ENCODE results near the gene PTPRU.

The PTPRU gene

DNA sequence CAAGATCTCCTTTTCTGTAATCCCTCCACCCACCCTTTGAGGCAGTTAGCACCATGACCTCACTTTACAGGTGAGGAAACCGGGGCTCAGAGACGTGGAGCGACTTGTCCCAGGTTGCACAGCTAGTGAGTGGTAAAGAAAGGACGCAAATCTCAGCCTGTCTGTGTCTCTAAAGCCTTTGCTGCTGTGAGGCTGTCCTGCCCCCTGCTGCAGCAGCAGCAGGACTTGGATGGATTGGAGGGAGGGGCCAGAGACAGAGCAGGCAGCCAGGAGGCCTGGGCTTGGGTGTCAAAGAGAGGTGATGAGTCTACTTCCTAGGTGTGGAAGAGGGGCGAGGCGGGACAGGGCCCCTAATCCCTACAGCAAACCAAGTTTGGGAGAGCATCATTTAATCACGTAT lies 69.6 kb downstream of the PTPRU start:
- CTCF ChIA-PET = no interaction called here
- POLR2A ChIA-PET = no interaction called here
- no peak for DNase-seq (ENCODE audit: extremely low spot score)

DNA sequence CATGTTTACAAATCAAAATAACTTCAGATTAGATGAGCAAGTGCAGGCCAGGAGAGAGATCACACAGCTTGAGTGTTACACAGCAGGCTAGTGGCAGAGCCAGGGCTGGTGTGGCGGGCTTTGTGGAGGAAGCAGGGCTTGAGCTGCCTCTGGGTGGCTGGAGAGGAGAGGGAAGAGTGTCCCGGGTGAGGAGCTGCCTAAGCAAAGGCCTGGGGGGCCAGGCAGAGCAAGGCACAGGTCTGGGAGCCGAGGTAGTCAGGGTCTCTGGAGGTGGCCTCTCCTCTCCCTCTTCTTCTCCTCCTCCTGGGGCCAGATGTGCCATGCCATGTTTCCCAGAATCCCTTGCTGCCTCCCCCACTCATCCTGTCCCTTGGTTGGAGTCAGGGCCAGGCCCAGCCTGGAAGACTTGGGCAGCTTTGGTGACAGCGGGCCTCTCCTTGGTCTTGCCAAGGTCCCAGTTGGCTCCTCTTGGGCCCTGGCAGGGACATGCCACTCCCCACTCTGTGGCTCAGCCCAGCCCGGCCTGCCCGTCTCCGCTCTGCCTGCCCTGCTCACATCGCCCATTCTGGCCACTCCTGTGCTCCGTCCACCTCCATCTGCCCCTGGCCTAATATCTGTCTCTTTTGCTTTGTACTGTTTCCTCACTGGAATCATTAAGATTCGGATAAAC lies 70.3 kb downstream of the PTPRU start:
- TF ChIP-seq FOXK2 (IDR thresholded peaks at IDR 0.05) = no peak
- TF ChIP-seq NFRKB (IDR thresholded peaks at IDR 0.05) = no peak
- no peak for TF ChIP-seq FOXM1 (IDR thresholded peaks at IDR 0.05; ENCODE audit: borderline replicate concordance)
- TF ChIP-seq LEF1 (IDR thresholded peaks at IDR 0.05; ENCODE audit: borderline replicate concordance) = no peak
- TF ChIP-seq ZNF384 (IDR thresholded peaks at IDR 0.05) = no peak
- no peak for TF ChIP-seq ELF4 (IDR thresholded peaks at IDR 0.05)
- TF ChIP-seq, protein P1, sequence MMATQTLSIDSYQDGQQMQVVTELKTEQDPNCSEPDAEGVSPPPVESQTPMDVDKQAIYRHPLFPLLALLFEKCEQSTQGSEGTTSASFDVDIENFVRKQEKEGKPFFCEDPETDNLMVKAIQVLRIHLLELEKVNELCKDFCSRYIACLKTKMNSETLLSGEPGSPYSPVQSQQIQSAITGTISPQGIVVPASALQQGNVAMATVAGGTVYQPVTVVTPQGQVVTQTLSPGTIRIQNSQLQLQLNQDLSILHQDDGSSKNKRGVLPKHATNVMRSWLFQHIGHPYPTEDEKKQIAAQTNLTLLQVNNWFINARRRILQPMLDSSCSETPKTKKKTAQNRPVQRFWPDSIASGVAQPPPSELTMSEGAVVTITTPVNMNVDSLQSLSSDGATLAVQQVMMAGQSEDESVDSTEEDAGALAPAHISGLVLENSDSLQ (IDR thresholded peaks at IDR 0.05) = no peak
- TF ChIP-seq TARDBP (IDR thresholded peaks at IDR 0.05) = no peak
- no peak for TF ChIP-seq FOXA1 (IDR thresholded peaks at IDR 0.05)
- TF ChIP-seq SUZ12 (IDR thresholded peaks at IDR 0.05) = no peak
- no peak for TF ChIP-seq SP1 (IDR thresholded peaks at IDR 0.05)
- TF ChIP-seq L3MBTL2 (conservative IDR thresholded peaks at IDR 0.05) = no peak
- TF ChIP-seq ARNT (IDR thresholded peaks at IDR 0.05) = no peak
- CTCF ChIA-PET = no interaction called here
- no peak for DNase-seq (ENCODE audit: extremely low spot score)
- POLR2A ChIA-PET = no interaction called here

More for the DNA sequence above, 69.6 kb downstream of the PTPRU start:
- TF ChIP-seq SP1 (IDR thresholded peaks at IDR 0.05) (no peak), TARDBP (IDR thresholded peaks at IDR 0.05) (no peak), ELF4 (IDR thresholded peaks at IDR 0.05) (no peak)

DNA sequence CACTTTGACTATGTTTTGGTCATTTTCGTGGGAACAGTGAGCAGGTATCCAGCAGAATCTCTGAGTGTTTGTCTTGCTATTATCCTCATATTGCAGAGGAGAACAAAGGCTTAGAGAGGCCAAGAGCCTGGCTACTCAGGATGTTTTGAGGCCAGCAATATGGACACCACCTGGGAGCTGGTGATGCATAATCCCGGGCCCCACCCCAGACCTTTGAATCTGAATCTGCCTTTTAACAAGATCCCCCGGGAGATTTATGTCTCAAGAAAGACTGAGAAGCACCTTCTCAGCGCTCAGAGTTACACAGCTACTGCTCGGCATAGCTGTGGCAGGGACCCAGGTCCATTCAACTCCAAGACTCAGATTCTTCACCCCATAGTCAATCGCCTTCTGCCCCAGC lies 72.8 kb downstream of the PTPRU start:
- CTCF ChIA-PET = no interaction called here
- no peak for DNase-seq (ENCODE audit: extremely low spot score)
- POLR2A ChIA-PET = no interaction called here
- TF ChIP-seq FOXK2 (IDR thresholded peaks at IDR 0.05) (no peak), FOXA1 (IDR thresholded peaks at IDR 0.05) (no peak), LEF1 (IDR thresholded peaks at IDR 0.05; ENCODE audit: borderline replicate concordance) (no peak), TARDBP (IDR thresholded peaks at IDR 0.05) (no peak), SP1 (IDR thresholded peaks at IDR 0.05) (no peak), ELF4 (IDR thresholded peaks at IDR 0.05) (no peak), BHLHE40 (IDR thresholded peaks at IDR 0.05; ENCODE audit: borderline replicate concordance) (no peak), NFRKB (IDR thresholded peaks at IDR 0.05) (no peak)
- TF ChIP-seq, protein P1 (IDR thresholded peaks at IDR 0.05) = no peak

DNA sequence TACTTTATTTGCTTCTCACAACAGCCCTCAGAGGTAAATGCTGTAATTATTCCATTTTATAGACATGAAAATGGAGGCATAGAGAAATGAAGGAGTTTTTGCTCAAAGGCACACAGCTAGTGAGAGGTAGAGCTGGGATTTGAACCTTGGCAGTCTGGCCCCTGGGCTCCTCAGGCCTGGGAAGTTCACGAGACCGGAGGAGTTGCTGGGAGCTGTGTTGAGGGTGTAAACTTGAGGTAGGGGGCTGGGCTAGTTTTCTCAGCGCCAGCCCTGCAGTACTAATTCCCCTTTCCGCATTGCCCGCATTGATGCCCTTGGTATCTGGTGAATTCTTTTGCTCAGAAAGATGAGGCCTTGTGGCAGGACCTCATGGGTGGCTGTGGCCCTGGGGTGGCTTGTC lies 73.3 kb downstream of the PTPRU start:
- no peak for DNase-seq (ENCODE audit: extremely low spot score)
- POLR2A ChIA-PET = no interaction called here
- CTCF ChIA-PET = no interaction called here
- TF ChIP-seq CTBP1 (IDR thresholded peaks at IDR 0.05; ENCODE audit: borderline replicate concordance) (no peak), TARDBP (IDR thresholded peaks at IDR 0.05) (no peak), NFRKB (IDR thresholded peaks at IDR 0.05) (no peak), ZNF384 (IDR thresholded peaks at IDR 0.05) (no peak), ARNT (IDR thresholded peaks at IDR 0.05) (no peak), FOXA1 (IDR thresholded peaks at IDR 0.05) (no peak), FOXM1 (IDR thresholded peaks at IDR 0.05; ENCODE audit: borderline replicate concordance) (no peak), HDGF (IDR thresholded peaks at IDR 0.05; ENCODE audit: borderline replicate concordance) (no peak), SP1 (IDR thresholded peaks at IDR 0.05) (no peak)

DNA sequence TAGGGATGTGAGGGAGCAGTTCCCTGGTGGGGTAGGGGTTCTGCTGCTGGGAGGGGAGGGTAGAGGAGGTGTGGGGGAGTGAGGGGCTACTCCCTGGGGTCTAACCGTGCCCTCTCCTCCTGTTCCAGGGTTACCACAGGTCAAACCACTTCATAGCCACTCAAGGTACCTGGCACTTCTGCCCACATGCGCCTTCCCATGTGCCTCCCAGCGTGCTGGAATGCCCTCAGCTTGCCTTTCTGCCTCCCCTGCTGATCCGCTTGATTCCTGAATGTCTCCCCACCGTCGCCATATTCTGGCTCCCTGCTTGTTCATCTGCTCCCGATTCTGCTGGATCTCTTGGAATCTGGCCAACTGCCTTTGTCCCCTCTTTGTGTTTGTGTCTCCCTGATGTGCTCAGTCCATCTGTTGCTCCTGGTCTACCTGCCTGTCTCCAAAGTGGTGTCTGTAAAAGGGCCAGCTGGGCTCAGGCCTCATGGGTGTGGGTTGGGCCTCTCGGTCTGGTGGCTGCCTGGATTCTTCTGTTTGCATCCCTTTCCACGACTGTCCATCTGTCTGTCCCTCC lies 74.4 kb downstream of the PTPRU start:
- TF ChIP-seq FOXA1 (IDR thresholded peaks at IDR 0.05) (no peak), FOXK2 (IDR thresholded peaks at IDR 0.05) (no peak), ARNT (IDR thresholded peaks at IDR 0.05) (no peak), NFRKB (IDR thresholded peaks at IDR 0.05) (no peak), TARDBP (IDR thresholded peaks at IDR 0.05) (no peak), SUZ12 (IDR thresholded peaks at IDR 0.05) (no peak), CTBP1 (IDR thresholded peaks at IDR 0.05; ENCODE audit: borderline replicate concordance) (no peak), ZNF384 (IDR thresholded peaks at IDR 0.05) (no peak), L3MBTL2 (conservative IDR thresholded peaks at IDR 0.05) (no peak), ELF4 (IDR thresholded peaks at IDR 0.05) (no peak), BHLHE40 (IDR thresholded peaks at IDR 0.05; ENCODE audit: borderline replicate concordance) (no peak), SP1 (IDR thresholded peaks at IDR 0.05) (no peak), FOXM1 (IDR thresholded peaks at IDR 0.05; ENCODE audit: borderline replicate concordance) (no peak), LEF1 (IDR thresholded peaks at IDR 0.05; ENCODE audit: borderline replicate concordance) (no peak), HDGF (IDR thresholded peaks at IDR 0.05; ENCODE audit: borderline replicate concordance) (no peak)
- TF ChIP-seq, protein P1 (IDR thresholded peaks at IDR 0.05) = no peak
- CTCF ChIA-PET = no interaction called here
- DNase-seq (ENCODE audit: extremely low spot score) = no peak
- POLR2A ChIA-PET = no interaction called here

DNA sequence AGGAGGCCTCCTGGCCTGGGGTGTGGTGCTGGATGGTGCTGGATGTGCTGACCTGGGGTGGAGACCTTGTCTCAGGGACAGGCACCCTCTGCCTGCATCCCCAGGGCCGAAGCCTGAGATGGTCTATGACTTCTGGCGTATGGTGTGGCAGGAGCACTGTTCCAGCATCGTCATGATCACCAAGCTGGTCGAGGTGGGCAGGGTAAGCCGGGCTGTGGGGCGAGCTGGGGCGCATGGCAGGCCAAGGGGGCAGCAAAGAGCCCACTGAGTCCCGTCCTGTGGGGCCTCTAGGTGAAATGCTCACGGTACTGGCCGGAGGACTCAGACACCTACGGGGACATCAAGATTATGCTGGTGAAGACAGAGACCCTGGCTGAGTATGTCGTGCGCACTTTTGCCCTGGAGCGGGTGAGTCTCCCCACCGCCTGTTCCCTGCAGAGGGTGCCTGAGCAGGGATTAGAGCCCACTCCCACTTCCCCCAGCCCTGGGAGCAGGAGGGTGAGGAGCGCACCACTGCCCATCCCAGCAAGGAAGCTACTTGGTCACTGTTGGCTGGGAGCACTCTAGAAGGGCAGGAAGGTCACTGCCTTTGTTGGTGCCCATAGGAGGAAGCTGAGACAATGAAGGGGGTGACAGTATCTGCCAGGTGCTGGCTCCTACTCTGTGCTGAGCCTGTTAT lies 75.2 kb downstream of the PTPRU start:
- ChIA-PET POLR2A (no interaction called here), CTCF (no interaction called here)
- TF ChIP-seq TARDBP (IDR thresholded peaks at IDR 0.05) (no peak), FOXM1 (IDR thresholded peaks at IDR 0.05; ENCODE audit: borderline replicate concordance) (no peak), ZNF384 (IDR thresholded peaks at IDR 0.05) (no peak), LEF1 (IDR thresholded peaks at IDR 0.05; ENCODE audit: borderline replicate concordance) (no peak), ARNT (IDR thresholded peaks at IDR 0.05) (no peak), SUZ12 (IDR thresholded peaks at IDR 0.05) (no peak), FOXK2 (IDR thresholded peaks at IDR 0.05) (no peak), FOXA1 (IDR thresholded peaks at IDR 0.05) (no peak), HDGF (IDR thresholded peaks at IDR 0.05; ENCODE audit: borderline replicate concordance) (no peak), SP1 (IDR thresholded peaks at IDR 0.05) (no peak)
- TF ChIP-seq, protein P1 (IDR thresholded peaks at IDR 0.05) = no peak
- no peak for DNase-seq (ENCODE audit: extremely low spot score)

Data from HEK293T (cell line).